H9 (cell line): ENCODE measurements around the gene RPS27L. TPM values are rescaled to one million over a fixed set of nuclear protein-coding genes. Genes with fewer than 3 reads are reported as not detected.

Experiments
- DNase-seq: peaks from one replicate; pipeline ENCODE4 v3.0.0-alpha.2; 2017
- H2AFZ ChIP-seq: one replicate; pipeline ENCODE4 v1.6.1; 2013; ENCODE audit warnings: mild to moderate bottlenecking, low read length, control low read depth, moderate library complexity
- H2AK5ac ChIP-seq: 2 replicates; pipeline ENCODE4 v1.6.1; 2013; ENCODE audit warnings: low read length, control low read depth, mixed read lengths; ENCODE audit not compliant: insufficient read length
- H2BK120ac ChIP-seq: one replicate; pipeline ENCODE4 v1.6.1; 2013; ENCODE audit warnings: low read depth, mild to moderate bottlenecking, low read length, control low read depth, inconsistent platforms; ENCODE audit not compliant: poor library complexity, severe bottlenecking
- H2BK12ac ChIP-seq: 2 replicates; pipeline ENCODE4 v1.6.1; 2013; ENCODE audit warnings: low read length, control low read depth, mixed read lengths, low read depth; ENCODE audit not compliant: insufficient read length
- H2BK15ac ChIP-seq: 2 replicates; pipeline ENCODE4 v1.6.1; 2013; ENCODE audit warnings: low read depth, low read length, control low read depth
- H2BK20ac ChIP-seq: one replicate; pipeline ENCODE4 v1.6.1; 2013; ENCODE audit warnings: low read depth, mild to moderate bottlenecking, low read length, control low read depth, inconsistent platforms; ENCODE audit not compliant: poor library complexity, severe bottlenecking
- H2BK5ac ChIP-seq: 2 replicates; pipeline ENCODE4 v1.6.1; 2013; ENCODE audit warnings: low read length, control low read depth, mixed read lengths; ENCODE audit not compliant: insufficient read length
- H3K14ac ChIP-seq: 2 replicates; pipeline ENCODE4 v1.6.1; 2013; ENCODE audit warnings: low read length, control low read depth; ENCODE audit not compliant: insufficient read depth
- H3K18ac ChIP-seq: 2 replicates; pipeline ENCODE4 v1.6.1; 2013; ENCODE audit warnings: low read depth, mild to moderate bottlenecking, mixed read lengths, low read length, control low read depth; ENCODE audit not compliant: insufficient read length
- H3K23ac ChIP-seq: 2 replicates; pipeline ENCODE4 v1.6.1; 2013; ENCODE audit warnings: low read length, control low read depth, mixed read lengths, low read depth; ENCODE audit not compliant: insufficient read length
- H3K23me2 ChIP-seq: 2 replicates; pipeline ENCODE4 v1.6.1; 2013; ENCODE audit warnings: low read depth, mild to moderate bottlenecking, mixed read lengths, low read length, control low read depth; ENCODE audit not compliant: insufficient read length, poor library complexity, severe bottlenecking
- H3K27ac ChIP-seq: 2 replicates; pipeline ENCODE4 v1.5.1; 2013; ENCODE audit warnings: low read length, control low read depth, mixed read lengths, low read depth; ENCODE audit not compliant: insufficient read length
- H3K27me3 ChIP-seq: 2 replicates; pipeline ENCODE4 v1.6.1; 2013; ENCODE audit warnings: low read length, control low read depth, inconsistent platforms; ENCODE audit not compliant: insufficient read depth
- H3K4ac ChIP-seq: 2 replicates; pipeline ENCODE4 v1.6.1; 2013; ENCODE audit warnings: low read depth, mild to moderate bottlenecking, control low read depth, inconsistent platforms, low read length, moderate library complexity
- H3K4me1 ChIP-seq: 2 replicates; pipeline ENCODE4 v1.6.1; 2013; ENCODE audit warnings: low read length, control low read depth, inconsistent platforms; ENCODE audit not compliant: insufficient read depth
- H3K4me2 ChIP-seq: 2 replicates; pipeline ENCODE4 v1.6.1; 2013; ENCODE audit warnings: low read length, control low read depth, mixed read lengths; ENCODE audit not compliant: insufficient read length, insufficient read depth
- H3K56ac ChIP-seq: 2 replicates; pipeline ENCODE4 v1.6.1; 2013; ENCODE audit warnings: low read depth, mild to moderate bottlenecking, mixed read lengths, low read length, control low read depth; ENCODE audit not compliant: insufficient read length
- H3K79me1 ChIP-seq: 2 replicates; pipeline ENCODE4 v1.6.1; 2013; ENCODE audit warnings: low read depth, mild to moderate bottlenecking, moderate library complexity, low read length, control low read depth, inconsistent platforms; ENCODE audit not compliant: insufficient read depth, poor library complexity, severe bottlenecking
- H3K79me2 ChIP-seq: 2 replicates; pipeline ENCODE4 v1.6.1; 2013; ENCODE audit warnings: low read length, control low read depth, inconsistent platforms; ENCODE audit not compliant: insufficient read depth
- H3K9ac ChIP-seq: 2 replicates; pipeline ENCODE4 v1.6.1; 2013; ENCODE audit warnings: low read length, control low read depth, mixed read lengths; ENCODE audit not compliant: insufficient read length; ENCODE audit errors: extremely low read depth
- H3K9me3 ChIP-seq: one replicate; pipeline ENCODE4 v1.6.1; 2013; ENCODE audit warnings: low read depth, low read length, inconsistent platforms; ENCODE audit not compliant: control insufficient read depth
- H3T11ph ChIP-seq: one replicate; pipeline ENCODE4 v1.6.1; 2013; ENCODE audit warnings: mild to moderate bottlenecking, low read length, control low read depth, inconsistent platforms
- H4K20me1 ChIP-seq: one replicate; pipeline ENCODE4 v1.6.1; 2013; ENCODE audit not compliant: control insufficient read depth, insufficient read length, insufficient read depth
- H4K5ac ChIP-seq: 2 replicates; pipeline ENCODE4 v1.6.1; 2013; ENCODE audit warnings: low read depth, mild to moderate bottlenecking, mixed read lengths, low read length, control low read depth; ENCODE audit not compliant: insufficient read length
- H4K8ac ChIP-seq: replicated peaks from 2 replicates; pipeline ENCODE4 v1.6.1; 2013; ENCODE audit warnings: low read length, control low read depth, mixed read lengths, low read depth; ENCODE audit not compliant: insufficient read length
- H4K91ac ChIP-seq: 2 replicates; pipeline ENCODE4 v1.6.1; 2013; ENCODE audit warnings: low read depth, mild to moderate bottlenecking, moderate library complexity, mixed read lengths, low read length, control low read depth; ENCODE audit not compliant: insufficient read length
- H3K27ac Mint-ChIP-seq, 3 experiments: 2 replicates in 2 of 3; 3 replicates in 1 of 3; pipeline ENCODE4 v1.8.0; 2020 to 2021; ENCODE audit warnings: mixed read lengths in 3 of 3, mild to moderate bottlenecking in 1 of 3, moderate library complexity in 1 of 3
- H3K27me3 Mint-ChIP-seq: 2 replicates; pipeline ENCODE4 v1.8.0; 2021; ENCODE audit warnings: low read depth, mild to moderate bottlenecking, moderate library complexity, mixed read lengths
- H3K36me3 Mint-ChIP-seq, 3 experiments: 2 replicates in 2 of 3; 3 replicates in 1 of 3; pipeline ENCODE4 v1.8.0; 2020 to 2021; ENCODE audit warnings: low read depth in 3 of 3, mixed read lengths in 3 of 3; ENCODE audit not compliant: insufficient read depth in 1 of 3
- H3K4me1 Mint-ChIP-seq, 2 experiments: 2 replicates each; pipeline ENCODE4 v1.8.0; 2020; ENCODE audit warnings: mixed read lengths in 2 of 2
- H3K4me3 Mint-ChIP-seq, 2 experiments: 2 replicates in 1 of 2; 3 replicates in 1 of 2; pipeline ENCODE4 v1.8.0; 2020 to 2021; ENCODE audit warnings: mild to moderate bottlenecking in 2 of 2, mixed read lengths in 2 of 2, moderate library complexity in 1 of 2
- H3K9me3 Mint-ChIP-seq, 2 experiments: 2 replicates in 1 of 2; 3 replicates in 1 of 2; pipeline ENCODE4 v1.8.0; 2020; ENCODE audit warnings: mild to moderate bottlenecking in 2 of 2, mixed read lengths in 2 of 2, moderate library complexity in 1 of 2
- WGBS: extraction: QIAGEN DNeasy Blood & Tissue Kit; methylation state at CpG from one replicate; pipeline ENCODE4 v1.1.7; 2013; ENCODE audit warnings: missing lambda C conversion rate, low lambda C conversion rate, mixed read lengths; ENCODE audit not compliant: insufficient read length; ENCODE audit errors: extremely low coverage; 5-methylcytosine and 5-hydroxymethylcytosine counted together
- total RNA-seq: library from RNA; stranded (reverse); gene quantifications from 2 replicates; pipeline ENCODE4 v1.2.1, GENCODE V29; 2021
- TF ChIP-seq, protein P1 (sequence below): fragments of 200-600 bp; sonication (generic); conservative IDR thresholded peaks from 3 replicates; pipeline ENCODE4 v1.8.0; 2021; ENCODE audit warnings: antibody characterized with exemption, mild to moderate bottlenecking

Gene RPS27L
- total RNA-seq, 1 experiment from 2014 or later, result 180 TPM

DNA sequence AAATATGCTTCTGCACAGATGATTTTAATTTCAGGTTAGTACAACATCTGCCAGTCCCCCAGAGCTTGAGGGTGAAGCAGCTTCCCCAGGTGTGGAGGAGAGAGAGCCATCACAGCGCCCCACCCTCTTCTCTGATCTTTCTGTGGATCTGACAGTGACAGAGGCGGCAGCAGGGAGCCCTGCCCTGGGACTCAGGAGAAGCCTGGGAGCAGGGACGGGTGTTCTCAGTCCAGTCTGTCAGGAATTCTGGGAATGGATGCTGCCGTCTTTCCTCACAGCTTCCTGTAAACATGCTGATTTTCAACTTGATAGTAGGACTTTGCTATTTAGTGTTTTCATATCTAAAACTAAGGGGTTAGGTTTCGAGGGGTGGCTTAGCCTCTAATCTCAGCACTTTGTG, 20.8 kb upstream of the RPS27L start:
- Histone ChIP-seq H4K20me1 (no peaks in the 10 kb centered on the region), H2BK20ac (no peak overlapping the region), H3K79me2 (no peaks in the 10 kb centered on the region), H3K27me3 (no peaks in the 10 kb centered on the region), H3K9ac (no peak overlapping the region), H4K5ac (no peak overlapping the region), H3K23me2 (no peaks in the 10 kb centered on the region), H2BK120ac (no peak overlapping the region), H4K8ac (no peak overlapping the region), H2BK15ac (no peak overlapping the region), H2AFZ (no peak overlapping the region), H3K56ac (no peak overlapping the region), H3T11ph (no peak overlapping the region), H3K4me1 (no peaks in the 10 kb centered on the region), H2AK5ac (no peak overlapping the region), H3K4me2 (no peak overlapping the region), H3K18ac (no peak overlapping the region), H2BK5ac (no peak overlapping the region), H3K79me1 (no peaks in the 10 kb centered on the region), H3K4ac (no peak overlapping the region), H3K14ac (no peak overlapping the region), H2BK12ac (no peak overlapping the region), H3K27ac (no peak overlapping the region), H3K9me3 (no peaks in the 10 kb centered on the region), H3K23ac (no peak overlapping the region), H4K91ac (no peak overlapping the region)
- TF ChIP-seq, protein P1, sequence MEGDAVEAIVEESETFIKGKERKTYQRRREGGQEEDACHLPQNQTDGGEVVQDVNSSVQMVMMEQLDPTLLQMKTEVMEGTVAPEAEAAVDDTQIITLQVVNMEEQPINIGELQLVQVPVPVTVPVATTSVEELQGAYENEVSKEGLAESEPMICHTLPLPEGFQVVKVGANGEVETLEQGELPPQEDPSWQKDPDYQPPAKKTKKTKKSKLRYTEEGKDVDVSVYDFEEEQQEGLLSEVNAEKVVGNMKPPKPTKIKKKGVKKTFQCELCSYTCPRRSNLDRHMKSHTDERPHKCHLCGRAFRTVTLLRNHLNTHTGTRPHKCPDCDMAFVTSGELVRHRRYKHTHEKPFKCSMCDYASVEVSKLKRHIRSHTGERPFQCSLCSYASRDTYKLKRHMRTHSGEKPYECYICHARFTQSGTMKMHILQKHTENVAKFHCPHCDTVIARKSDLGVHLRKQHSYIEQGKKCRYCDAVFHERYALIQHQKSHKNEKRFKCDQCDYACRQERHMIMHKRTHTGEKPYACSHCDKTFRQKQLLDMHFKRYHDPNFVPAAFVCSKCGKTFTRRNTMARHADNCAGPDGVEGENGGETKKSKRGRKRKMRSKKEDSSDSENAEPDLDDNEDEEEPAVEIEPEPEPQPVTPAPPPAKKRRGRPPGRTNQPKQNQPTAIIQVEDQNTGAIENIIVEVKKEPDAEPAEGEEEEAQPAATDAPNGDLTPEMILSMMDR, result no peak
- H3K4me1 Mint-ChIP-seq, result peaks cover 0 to 8% of the 10 kb centered on the region in 2 experiments; a peak in 3 of 4 replicates
- no peaks in the 10 kb centered on the region for H3K9me3 Mint-ChIP-seq
- no peak for DNase-seq
- H3K4me3 Mint-ChIP-seq, result no peak overlapping the region
- H3K27ac Mint-ChIP-seq, result no peak overlapping the region
- WGBS, result no CpG with 5 or more reads among the region's 5 CpGs
- H3K27me3 Mint-ChIP-seq, result no peaks in the 10 kb centered on the region
- no peaks in the 10 kb centered on the region for H3K36me3 Mint-ChIP-seq
